GM12873 (cell line): ENCODE measurements around the gene APLP1.

Experiments
- TF ChIP-seq, protein P1 (sequence below): IDR thresholded peaks from 2 replicates; pipeline ENCODE4 v1.5.1; 2012; ENCODE audit warnings: low read depth, mild to moderate bottlenecking, moderate library complexity, low read length, control low read depth; ENCODE audit not compliant: insufficient read depth; ENCODE audit errors: missing control alignments

The APLP1 gene

DNA sequence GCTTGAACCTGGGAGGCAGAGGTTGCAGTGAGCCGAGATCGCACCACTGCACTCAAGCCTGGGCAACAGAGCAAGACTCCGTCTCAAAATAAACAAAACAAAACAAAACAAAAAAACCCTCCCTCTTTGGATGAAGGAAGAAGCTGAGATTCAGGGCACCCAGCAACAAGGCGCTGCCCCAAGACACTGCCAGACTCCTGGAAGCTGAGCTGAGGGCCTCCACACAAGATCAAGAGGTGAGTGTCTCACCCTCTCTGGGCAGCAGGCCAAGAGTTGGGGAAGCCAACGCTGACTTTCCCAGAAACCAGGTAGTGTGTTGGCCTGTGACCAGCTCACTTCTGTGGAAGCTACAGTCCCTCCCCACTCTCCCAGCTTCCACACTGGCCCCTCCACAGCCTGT, 43.4 kb downstream of the APLP1 start:
- TF ChIP-seq, protein P1, sequence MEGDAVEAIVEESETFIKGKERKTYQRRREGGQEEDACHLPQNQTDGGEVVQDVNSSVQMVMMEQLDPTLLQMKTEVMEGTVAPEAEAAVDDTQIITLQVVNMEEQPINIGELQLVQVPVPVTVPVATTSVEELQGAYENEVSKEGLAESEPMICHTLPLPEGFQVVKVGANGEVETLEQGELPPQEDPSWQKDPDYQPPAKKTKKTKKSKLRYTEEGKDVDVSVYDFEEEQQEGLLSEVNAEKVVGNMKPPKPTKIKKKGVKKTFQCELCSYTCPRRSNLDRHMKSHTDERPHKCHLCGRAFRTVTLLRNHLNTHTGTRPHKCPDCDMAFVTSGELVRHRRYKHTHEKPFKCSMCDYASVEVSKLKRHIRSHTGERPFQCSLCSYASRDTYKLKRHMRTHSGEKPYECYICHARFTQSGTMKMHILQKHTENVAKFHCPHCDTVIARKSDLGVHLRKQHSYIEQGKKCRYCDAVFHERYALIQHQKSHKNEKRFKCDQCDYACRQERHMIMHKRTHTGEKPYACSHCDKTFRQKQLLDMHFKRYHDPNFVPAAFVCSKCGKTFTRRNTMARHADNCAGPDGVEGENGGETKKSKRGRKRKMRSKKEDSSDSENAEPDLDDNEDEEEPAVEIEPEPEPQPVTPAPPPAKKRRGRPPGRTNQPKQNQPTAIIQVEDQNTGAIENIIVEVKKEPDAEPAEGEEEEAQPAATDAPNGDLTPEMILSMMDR: no peak

DNA sequence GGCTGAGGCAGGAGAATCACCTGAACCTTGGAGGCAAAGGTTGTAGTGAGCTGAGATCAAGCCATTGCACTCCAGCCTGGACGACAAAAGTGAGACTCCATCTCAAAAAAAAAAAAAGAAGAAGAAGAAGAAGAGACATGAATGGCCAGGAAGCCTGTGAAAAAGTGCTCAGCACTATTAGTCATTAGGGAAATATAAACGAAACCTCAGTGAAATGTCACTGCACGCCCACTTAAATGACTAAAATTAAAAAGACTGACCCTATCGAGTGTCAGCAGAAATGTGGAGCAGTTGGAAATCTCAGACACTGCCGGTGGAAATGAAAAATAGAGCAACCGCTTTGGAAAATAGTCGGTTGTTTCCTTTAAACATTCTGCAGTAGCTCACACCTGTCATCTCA, 45.2 kb downstream of the APLP1 start:
- TF ChIP-seq, protein P1: no peak

DNA sequence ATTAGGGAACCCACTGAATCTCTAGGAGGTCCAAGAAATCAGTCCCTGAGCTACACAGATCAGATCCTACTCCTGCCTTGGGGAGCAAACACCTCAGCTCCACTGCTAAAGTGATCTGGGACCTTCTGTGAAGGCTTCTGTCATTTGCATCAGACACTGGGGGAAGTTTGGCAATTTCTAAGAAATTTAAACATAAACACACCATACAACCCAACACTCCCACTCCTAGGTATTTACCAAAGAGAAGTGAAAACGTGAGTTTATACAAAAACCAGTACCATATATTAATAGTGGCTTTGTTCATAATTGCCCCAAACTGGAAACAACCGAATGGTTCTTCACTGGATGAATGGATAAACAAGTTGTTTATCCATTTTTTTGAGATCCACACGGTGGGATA, 47.1 kb downstream of the APLP1 start:
- TF ChIP-seq, protein P1: no peak

DNA sequence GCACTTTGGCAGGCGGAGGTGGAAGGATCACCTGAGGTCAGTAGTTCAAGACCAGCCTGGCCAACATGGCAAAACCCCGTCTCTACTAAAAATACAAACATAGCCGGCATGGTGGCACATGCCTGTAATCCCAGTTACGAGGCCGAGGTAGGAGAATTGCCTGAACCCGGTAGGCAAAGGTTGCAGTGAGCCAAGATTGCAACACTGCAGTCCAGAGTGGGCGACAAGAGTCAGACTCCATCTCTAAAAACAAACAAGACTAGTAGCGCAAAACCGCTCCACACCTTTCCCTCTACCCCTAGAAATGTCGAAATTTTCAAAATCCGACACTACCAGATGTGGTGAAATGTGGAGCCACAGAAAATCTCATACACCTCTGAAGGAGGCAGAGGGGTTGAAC, 50.9 kb downstream of the APLP1 start:
- TF ChIP-seq, protein P1: no peak

GRCh38 chr19:35921012-35921411, 52.6 kb downstream of the APLP1 start:
- TF ChIP-seq, protein P1: no peak

DNA sequence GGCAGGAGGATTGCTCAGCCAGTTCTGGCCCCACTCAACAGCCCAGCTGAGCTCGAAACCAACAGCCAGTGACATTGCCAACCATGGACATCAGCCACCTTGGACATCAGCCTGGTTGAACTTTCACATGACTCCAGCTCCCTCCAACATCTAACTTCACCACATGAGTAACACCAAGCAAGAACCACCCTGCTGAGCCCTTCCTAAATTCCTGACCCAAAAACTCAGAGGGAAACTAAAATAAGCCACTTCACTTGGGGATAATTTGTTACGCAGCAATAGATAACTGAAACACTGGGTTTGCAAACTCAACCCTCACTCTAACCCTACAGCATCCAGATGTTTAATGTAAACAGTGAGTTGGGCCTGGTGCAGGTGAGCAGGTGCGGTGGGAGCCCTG, 57.1 kb downstream of the APLP1 start:
- TF ChIP-seq, protein P1: no peak

GRCh38 chr19:35928507-35928906, 60.1 kb downstream of the APLP1 start:
- TF ChIP-seq, protein P1: no peak
